Omental fat pad (tissue), 4 donors: ENCODE measurements around the gene SGMS1. TPM values are rescaled to one million over a fixed set of nuclear protein-coding genes. Genes with fewer than 3 reads are reported as not detected.

Experiments
- ATAC-seq: fragments of 150-250 bp; one replicate; pipeline ENCODE4 v1.9.1; 2016; ENCODE audit warnings: mild to moderate bottlenecking, moderate library complexity; ENCODE audit not compliant: low FRiP score
- DNase-seq: peaks from one replicate; pipeline ENCODE4 v3.0.0-alpha.2; 2019; ENCODE audit warnings: low spot score
- total RNA-seq, 4 donors: library from RNA; depleted of rRNA; stranded (reverse); fragments of >200 nt; gene quantifications; one replicate each; pipeline ENCODE4 v1.1.0, GENCODE V29; 2016
- TF ChIP-seq, protein P1 (sequence below), 3 donors: fragments of 450-650 bp; IDR thresholded peaks; one replicate each; pipeline ENCODE4 v1.5.1; 2016 to 2017; ENCODE audit warnings: antibody characterized with exemption in 3 of 3, mild to moderate bottlenecking in 3 of 3, moderate library complexity in 2 of 3

SGMS1 gene
- total RNA-seq, 4 donors from 2014 or later: 82.5 to 136 (median 96.4) TPM

DNA sequence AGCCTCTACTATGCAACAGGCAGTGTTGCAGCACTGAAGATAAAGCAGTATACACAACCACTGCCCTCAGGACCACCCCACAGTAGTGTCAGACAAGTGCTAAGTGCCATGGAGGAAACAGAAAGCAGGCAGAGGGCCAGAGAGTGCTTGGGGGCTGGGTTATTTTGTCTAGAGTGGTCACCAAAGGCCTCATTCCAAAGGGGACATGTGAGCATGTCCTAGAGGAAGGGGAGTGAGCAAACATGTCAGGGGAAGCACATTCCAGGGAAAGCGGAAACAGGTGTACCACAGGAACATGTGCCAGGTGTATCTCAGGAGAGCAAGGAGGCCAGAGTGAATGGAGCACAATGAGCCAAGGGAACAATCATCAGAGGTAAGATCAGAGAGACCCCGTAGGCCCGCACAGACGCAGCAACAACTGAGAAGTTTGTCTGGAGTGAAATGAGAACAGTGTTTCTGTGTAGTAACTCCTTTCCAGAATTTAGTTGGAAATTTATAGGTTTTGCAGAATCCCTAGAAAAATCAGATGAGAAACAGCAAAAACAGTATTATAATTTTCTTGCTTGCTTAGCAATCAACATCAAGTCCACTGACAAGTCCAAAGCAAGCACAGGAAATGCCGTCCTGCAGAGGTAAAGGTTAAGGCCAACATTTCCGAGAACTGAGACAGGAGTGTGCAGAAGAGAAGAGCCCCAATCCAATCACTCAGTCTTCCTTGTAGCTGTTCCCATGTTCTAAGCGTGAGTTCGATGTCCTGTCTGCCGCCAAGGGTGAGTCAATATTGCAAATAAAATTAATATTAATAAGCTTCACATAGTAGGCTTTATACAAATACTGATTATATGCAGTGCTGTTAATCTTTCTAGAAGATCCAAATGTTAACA, 67.3 kb downstream of the SGMS1 start:
- DNase-seq: no peak
- TF ChIP-seq, protein P1, sequence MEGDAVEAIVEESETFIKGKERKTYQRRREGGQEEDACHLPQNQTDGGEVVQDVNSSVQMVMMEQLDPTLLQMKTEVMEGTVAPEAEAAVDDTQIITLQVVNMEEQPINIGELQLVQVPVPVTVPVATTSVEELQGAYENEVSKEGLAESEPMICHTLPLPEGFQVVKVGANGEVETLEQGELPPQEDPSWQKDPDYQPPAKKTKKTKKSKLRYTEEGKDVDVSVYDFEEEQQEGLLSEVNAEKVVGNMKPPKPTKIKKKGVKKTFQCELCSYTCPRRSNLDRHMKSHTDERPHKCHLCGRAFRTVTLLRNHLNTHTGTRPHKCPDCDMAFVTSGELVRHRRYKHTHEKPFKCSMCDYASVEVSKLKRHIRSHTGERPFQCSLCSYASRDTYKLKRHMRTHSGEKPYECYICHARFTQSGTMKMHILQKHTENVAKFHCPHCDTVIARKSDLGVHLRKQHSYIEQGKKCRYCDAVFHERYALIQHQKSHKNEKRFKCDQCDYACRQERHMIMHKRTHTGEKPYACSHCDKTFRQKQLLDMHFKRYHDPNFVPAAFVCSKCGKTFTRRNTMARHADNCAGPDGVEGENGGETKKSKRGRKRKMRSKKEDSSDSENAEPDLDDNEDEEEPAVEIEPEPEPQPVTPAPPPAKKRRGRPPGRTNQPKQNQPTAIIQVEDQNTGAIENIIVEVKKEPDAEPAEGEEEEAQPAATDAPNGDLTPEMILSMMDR (IDR thresholded peaks at IDR 0.05): no peak
- ATAC-seq: no peak

DNA sequence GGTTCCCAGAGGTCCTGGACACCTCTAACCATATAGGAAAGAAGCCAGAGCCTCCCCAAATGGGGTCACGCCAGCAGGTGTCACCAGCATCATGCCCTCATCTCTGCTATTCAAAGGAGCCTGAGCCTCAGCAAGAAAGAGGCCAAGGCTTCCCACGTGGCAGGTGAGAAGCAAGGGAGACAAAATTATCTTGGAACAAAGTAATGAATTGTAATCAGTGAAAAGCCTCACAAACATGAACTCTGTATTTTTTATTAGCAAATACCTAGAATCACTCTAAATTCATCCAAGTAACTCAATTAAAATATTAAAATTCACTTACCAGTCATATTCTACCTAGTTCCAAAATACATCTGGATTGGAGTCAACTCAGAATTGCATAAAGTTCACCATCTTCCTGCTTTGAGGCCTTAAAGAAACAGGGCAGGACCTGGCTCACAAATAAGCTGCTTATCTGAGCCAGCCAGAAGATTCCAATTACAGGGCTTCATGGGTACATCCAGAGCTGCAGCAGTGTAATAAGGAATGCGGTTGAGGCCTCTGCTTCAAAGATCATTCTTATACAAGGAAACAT, 68.7 kb downstream of the SGMS1 start:
- TF ChIP-seq, protein P1 (IDR thresholded peaks at IDR 0.05): no peak
- DNase-seq (no peak), ATAC-seq (peak; percentile 37)

DNA sequence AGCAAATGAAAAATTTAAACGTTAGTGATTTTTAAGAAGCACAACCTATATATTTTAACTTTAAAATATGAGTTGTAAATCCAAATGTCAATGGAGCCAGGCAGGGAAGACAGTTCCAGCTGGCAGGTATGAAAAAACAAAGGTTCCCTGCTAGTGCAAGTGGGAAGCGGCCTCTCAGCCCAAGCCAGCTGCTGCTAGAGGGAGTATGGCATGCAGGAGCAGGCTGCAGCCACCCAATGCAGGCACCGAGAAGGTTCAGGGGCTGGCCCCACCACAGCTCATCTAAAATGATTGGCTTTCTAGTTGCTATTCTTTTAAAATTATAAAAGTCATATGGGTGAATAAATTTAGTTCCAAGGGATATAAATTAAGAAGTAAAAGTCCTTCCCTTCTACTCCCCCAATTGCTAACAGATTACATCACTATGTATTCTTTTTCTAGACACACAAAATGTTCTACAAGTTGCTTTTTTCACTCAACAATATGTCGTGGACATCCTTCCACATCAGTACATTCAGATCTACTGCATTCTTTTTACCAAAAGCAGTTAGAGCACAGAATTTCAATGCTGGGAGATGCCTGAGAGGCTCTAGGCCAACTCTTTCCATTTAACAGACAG, 69.3 kb downstream of the SGMS1 start:
- no peak for DNase-seq
- TF ChIP-seq, protein P1 (IDR thresholded peaks at IDR 0.05): no peak
- ATAC-seq: no peak

DNA sequence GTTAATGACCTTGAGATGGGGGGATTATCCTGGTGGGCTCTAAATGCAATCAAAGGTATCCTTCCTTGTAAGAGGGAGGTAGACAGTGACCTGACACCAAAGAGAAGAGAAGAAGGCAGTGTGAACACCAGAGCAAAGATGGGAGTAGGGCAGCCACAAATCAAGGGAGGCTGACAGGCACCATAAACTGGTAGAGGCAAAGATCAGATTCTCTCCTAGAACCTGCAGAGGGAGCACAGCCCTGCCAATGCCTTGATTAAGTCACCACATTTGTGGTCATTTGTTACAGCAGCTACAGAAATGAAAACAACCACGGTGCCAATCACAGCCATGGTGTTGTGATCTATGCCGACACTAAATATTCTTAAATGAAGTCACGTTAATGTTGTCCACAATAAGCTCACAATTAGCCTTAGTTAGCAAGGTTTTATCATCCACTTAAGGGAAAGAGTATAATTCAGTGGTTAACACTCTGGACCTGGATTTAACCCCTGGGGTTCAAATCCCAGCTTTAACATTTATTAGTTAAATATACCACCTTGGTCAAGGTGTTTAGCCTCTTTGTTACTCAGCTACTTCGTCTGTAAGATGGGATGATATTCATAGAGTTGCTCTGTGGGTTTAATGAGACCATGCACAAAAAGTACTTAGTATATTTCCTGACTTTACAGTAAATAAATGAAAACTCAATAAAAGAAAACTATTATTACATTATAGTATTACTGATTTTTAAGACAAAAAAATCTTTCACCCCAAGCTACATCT, 70.8 kb downstream of the SGMS1 start:
- TF ChIP-seq, protein P1 (IDR thresholded peaks at IDR 0.05): no peak
- DNase-seq: no peak
- no peak for ATAC-seq

DNA sequence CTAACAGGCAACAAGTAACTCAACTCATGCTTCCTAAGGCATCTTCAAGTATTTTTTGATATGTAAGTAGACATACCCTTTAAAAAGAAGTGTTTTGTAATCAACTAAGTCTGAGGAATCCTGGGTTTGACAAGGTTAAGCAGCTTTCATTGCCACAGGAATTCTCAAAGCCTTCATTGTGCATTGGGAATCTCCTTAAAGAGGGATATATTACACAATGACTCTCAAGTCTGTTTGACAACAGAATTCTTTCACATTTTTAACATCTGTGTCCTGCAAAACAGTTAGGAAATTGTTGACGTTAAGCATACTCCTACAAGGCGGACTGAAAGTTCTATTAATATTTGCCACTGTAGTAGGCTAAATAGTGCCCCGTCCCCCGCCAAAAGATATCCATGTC, 71.4 kb downstream of the SGMS1 start:
- ATAC-seq (peak; percentile 21), DNase-seq (no peak)
- TF ChIP-seq, protein P1 (IDR thresholded peaks at IDR 0.05): no peak

DNA sequence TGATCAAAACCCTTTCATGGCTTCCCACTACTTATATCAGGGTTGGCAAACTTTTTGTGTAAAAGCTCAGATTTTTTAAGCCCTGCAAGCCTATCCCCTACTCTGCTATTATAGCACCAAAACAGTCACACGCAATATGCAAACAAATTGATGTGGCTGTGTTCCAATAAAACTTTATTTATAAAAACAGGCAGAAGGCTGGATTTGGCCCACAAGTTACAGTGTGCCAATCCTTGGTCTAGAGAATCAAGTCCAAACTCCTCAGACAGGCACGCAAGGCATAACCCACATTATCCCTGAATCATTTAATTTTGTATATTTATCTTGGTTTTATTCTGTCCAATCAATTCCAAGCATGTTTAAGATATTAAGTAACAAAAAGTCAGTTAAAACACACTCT, 71.9 kb downstream of the SGMS1 start:
- TF ChIP-seq, protein P1 (IDR thresholded peaks at IDR 0.05): no peak

More for the DNA sequence above, 71.9 kb downstream of the SGMS1 start:
- ATAC-seq: no peak
- no peak for DNase-seq
